HG02973 (cell line): ENCODE data around the gene HPF1.
"Not testable (repeated sequence)": the region's sequence is repeated elsewhere in the genome, so short reads cannot be mapped to it uniquely, and the experiment has no call there.

Experiments used
- ATAC-seq: cut with Tn5 transposase; IDR thresholded peaks from one replicate; pipeline ENCODE4 v1.9.1; 2021; ENCODE audit warnings: moderate library complexity; ENCODE audit not compliant: unreplicated experiment

The HPF1 gene

GRCh38 chr4:169757575-169758184 is at the start of gene HPF1:
TSS of gene HPF1 (minus strand) at chr4:169757944. CDS start at chr4:169757877, 67 bp downstream.
- ATAC-seq = peak; percentile 91

DNA sequence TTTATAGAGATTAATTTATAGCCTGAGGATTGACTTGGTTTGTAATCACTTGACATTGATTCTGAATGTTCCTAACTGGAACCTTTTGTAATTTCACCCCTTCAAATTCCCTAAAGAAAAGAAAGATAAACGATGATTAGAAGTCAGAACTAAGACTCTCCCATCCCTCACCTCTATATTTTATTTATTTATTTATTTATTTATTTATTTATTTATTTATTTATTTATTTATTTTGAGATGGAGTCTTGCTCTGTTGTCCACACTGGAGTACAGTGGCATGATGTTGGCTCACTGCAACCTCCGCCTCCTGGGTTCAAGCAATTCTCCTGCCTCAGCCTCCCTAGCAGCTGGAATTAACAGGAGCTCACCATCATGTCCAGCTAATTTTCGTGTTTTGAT is 49.0 kb upstream of the HPF1 start:
- not testable (repeated sequence) for ATAC-seq

DNA sequence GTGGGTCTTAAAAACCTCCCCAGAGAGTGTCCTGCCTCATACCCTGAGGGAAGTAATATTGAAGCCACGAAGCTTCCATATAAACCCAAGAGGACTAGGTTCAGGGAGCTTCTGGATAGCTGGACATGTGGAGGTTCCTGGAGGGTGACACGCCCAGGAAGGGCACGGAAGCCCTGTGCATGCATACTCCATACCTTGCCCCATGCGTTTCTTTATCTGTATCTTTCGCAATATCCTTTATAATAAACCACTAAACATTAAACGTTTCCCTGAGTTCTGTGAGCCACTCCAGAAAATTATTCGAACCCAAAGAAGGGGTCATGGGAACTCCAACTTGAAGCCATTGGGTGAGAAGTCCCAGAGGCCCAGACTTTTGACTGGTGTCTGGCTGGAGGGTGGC is 45.7 kb upstream of the HPF1 start:
- no peak for ATAC-seq

DNA sequence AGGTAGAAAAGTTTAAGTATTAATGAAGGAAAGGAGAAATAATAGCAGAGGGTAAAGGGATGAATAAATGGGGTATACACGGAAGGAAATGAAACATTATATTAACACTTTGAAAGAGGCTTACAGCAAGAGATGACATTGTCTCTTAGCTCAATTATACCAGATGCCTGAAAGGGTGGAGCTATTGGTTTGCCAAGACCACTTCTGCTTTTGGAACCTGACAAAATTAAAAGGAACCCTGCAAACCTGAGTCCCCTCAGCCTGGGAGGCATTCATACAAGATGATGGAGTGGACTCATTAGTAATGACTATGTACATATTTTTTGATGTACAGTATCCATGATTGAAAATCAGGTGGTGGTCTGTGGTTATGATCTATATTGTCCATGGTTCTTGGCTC is 45.1 kb upstream of the HPF1 start:
- no peak for ATAC-seq

DNA sequence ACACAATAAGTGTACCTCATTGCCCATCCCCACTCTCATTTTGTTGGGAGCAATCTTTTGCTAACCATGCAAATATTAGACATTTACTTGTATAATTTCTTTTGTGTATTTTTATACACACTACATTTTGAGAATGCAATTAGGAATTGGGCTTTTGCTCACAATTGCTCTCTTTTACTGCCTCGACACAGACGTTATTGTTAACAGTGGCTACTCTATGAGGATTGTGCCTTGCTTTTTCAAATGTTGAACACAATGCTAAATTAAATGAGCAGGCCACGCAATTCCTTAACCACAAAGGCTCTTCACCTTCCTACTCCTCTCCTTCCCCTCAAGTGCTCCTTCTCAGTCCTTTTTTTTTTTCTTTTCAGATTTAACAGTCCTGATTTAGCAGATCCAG is 42.8 kb upstream of the HPF1 start:
- no peak for ATAC-seq

- ATAC-seq = no peak
Observed at GRCh38 chr4:169799260-169799659, 41.5 kb upstream of the HPF1 start.

- ATAC-seq = no peak
Observed at GRCh38 chr4:169795585-169795984, 37.8 kb upstream of the HPF1 start.

DNA sequence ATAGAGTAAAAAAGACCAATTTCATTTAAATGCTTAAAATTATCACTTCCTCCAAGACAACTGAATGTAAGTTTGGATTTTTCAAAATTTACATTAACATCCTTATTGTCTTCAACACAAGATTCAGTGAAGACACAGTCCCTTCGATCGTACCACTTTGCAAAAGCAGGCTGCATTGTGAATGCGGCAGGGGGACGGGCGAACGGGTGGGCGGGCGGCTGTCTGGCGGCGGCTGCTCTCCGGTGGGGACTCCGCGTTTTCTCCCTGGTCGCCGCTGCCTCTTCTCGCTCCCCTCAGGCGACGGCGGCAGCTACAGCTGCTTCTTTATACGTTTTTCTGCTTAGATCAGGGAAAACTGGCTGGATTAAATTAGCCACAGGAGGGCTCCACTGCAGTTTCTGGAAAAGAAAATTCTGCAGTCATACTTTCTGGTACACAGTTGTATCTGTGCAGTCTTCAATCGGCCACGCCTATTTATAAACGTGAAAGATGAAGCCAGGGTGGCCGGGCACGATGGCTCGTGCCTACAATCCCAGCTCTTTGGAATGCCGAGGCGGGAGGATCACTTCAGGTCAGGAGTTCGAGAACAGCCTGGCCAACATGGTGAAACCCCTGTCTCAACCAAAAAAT is 33.9 kb upstream of the HPF1 start:
- no peak for ATAC-seq

DNA sequence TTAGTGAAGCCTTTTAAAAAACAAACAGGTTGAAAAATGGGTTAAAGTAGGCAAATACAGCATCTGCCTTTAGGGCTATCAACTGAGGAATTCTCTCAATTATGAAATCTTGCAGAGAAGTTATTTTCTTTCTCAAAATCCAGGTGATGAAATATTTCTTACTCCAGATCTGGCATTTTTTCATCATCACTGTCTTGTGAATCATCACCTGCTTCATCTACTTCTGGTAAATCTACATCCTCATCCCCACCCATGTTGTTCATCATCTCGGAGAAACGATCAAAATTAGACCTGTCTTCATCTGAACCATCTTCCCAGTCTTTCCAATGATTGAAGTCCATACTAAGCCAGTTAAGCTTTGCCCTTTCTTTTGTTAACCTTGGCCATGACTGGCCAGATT is 33.3 kb upstream of the HPF1 start:
- ATAC-seq = no peak

DNA sequence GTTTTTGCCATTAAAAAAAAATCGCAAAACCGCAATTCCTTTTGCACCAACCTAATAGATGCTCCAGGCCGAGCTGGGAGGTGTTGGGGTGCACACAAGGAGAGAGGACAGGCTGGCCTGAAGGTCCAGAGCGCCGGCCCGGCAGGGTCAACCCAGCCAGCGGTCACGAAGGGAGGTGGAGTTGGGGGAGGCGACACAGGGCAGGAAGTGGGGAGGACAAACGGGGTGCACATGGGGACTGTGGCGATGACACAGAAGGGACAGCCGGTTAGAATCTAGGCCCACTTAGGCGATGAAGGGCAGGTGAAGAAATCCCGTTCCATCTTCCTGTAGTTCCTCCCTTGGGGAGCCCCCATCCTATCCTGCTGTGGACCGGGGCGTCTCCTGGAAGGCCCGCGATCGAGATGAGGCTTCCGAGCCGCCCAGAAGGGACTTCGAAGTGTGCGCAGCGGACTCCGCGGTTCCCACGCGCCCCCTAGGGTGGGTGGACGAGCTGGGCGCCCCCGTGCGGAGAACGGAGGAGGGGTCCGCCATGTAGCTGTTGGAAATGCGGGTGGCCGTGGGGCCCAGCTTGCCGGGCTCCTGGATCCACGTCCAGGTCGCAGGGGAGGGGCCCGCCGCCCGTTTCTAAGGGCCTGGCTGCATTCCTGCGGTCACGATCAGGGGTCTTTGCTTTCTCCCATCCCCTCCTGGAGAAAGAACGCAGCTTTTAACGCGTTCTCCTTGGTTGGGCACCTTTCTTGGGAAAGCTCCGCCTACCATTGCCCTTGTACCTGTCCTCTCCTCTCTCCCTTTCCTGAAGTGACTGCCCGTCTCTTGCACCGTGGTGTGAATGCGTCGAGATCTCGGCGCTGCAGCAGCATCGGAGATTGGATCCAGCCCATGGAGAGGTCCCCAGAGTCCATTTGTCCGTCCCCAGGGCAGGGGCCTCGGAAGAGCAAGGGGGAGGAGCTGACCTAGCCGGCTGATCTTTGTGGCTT is 17.0 kb upstream of the HPF1 start:
- ATAC-seq = no peak

- ATAC-seq = no peak
Observed at GRCh38 chr4:169773889-169774288, 16.1 kb upstream of the HPF1 start.

DNA sequence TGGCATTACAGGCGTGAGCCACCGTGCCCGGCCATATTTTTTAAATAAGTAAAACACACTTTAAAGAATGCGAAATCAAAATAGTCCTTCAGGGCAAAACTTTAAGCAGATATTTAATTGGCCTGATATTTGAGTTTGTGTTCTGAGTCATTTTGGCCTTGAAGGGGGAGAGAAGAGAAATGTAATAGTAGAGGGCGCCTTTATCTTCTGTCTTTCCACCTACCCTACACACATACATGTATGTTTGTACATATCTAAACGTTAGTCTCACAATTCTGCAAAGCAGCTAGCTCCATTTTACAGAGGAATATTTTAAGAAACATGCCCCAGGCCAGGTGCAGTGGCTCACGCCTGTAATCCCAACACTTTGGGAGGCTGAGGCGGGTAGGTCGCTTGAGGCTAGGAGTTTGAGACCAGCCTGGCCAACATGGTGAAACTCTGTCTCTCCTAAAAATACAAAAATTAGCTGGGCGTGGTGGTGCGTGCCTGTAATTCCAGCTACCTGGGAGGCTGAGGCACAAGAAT is 13.9 kb upstream of the HPF1 start:
- not testable (repeated sequence) for ATAC-seq

DNA sequence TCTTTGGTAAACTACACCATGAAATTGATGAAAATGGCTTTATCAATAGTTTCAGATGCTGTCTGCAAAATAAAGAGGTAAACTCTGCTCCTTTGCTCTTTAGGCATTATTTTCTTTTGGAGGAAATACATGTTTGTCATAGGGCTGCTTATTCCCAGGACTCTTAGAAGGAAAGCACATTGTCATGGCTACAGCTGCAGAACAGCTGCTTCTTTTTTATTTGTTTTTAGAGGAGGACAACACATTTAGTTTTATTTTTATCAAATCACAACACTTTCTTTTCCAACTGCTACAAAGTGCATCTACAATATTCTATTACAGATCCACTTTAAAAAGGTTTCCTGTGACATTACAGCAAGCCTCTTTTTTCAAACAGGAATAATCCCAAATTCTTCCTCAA is 12.7 kb upstream of the HPF1 start:
- no peak for ATAC-seq

- no peak for ATAC-seq
Observed at GRCh38 chr4:169768385-169768784, 10.6 kb upstream of the HPF1 start.

DNA sequence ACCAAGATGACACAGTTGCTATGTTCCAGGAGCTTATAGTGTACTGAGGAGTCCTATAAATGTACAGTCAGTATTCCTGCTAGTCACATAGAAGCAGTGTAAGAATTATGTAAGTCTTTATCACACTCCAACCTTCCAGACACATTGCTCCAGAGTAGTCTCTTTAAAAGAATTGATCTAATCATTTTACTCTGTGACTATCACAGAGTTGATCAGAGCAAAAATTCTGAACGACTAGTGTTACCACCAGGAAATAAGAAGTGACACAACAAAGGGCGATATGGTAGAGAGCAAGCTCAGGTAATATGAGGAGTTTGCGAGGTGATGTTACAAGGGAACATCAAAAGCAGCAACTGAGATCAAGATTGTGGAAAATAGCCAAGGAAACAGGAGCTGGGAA is 9.0 kb upstream of the HPF1 start:
- no peak for ATAC-seq

DNA sequence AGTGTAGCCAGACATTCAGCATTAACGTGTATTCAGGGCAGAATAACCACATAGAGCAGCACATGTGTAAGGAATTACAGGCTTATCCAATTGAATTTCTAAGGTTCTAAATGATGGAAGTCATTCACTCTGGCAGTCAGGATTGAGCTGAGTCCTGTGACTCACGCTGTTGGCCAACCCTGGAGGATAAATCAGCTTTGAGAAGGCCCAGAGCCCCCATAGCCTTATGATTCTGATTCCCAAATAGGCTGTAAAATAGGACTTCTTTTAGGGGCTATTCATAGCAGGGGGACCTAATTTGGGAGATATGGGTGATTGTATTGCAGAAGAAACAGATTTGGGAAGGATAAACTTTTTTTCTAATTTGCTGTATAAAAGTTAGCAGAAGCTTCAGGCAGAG is 8.1 kb upstream of the HPF1 start:
- no peak for ATAC-seq

DNA sequence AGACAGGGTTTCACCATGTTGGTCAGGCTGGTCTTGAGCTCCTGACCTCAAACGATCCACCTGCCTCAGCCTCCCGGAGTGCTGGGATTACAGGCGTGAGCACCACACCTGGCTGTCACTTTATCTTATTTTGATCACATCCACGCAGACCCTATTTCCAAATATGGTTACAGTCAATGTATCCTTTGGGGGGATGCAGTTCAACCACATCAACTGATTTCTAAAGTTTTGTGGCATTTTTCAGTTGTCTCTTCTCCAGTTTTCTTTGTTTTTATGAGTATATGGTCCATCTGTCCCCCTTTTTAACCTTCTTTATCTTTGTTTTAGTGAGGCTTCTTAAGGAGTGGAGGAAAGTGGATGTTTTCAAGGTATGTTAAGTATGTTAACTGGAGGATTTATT is 4.1 kb upstream of the HPF1 start:
- ATAC-seq = no peak

DNA sequence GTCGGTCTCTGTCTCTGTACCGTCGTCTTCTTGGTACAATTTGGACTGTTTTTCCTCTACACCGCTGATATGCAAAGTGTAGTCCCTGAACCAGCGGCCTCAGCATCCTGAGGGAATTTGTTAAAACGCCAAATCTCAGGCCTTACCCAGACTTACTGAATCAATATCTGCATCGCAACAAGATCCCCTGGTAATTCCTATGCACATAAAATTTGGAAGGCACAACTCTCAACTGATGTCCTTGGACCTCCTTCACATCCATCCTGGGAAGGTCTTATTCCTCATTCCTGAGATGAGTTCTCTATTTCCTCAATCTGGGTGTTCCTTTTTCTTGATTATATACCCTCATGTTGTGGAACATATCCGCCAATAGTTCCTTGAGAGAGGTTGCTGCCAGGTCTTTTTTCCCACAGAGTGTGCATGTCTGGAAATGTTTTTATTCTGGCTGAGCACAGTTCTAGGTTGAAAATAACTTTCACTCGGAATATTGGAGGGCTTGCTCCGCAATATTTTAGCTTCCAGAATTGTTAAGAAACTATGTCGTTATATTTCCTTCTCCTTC is 738 bp upstream of the HPF1 start:
- no peak for ATAC-seq

- peak; percentile 21 for ATAC-seq
Observed at GRCh38 chr4:169756971-169757574, 671 bp downstream of the HPF1 start.

- no peak for ATAC-seq
Observed at GRCh38 chr4:169745291-169745690, 12.5 kb downstream of the HPF1 start.

DNA sequence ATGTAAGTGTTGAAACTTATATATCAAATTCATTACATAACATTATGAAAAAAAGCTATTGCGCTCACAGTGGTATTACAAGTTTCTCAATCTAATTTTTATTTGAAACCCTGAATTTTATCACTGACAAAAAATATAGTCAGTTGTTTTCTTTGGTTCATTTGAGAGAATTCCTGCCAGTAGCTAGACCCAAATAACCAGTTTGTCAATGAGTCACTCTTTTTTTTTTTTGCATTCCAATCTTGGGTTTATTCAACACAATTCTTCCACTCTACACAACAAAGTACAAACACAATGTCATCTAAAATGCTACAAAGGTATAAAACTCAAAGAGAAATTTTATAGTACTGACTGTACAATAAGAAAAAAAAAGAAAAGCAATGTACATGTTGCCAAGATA is 13.1 kb downstream of the HPF1 start:
- no peak for ATAC-seq
